GM21717 (cell line): ENCODE data around the gene ATG2B.

Experiments
- ATAC-seq: cut with Tn5 transposase; IDR thresholded peaks from one replicate; pipeline ENCODE4 v1.9.1; 2021; ENCODE audit warnings: mild to moderate bottlenecking, moderate library complexity; ENCODE audit not compliant: unreplicated experiment

The ATG2B gene

GRCh38 chr14:96309896-96310330 is 53.2 kb downstream of the ATG2B start:
- no peak for ATAC-seq

- ATAC-seq = no peak
Measured at GRCh38 chr14:96309133-96309895, 53.8 kb downstream of the ATG2B start.

- no peak for ATAC-seq
Measured at GRCh38 chr14:96307434-96307833, 55.7 kb downstream of the ATG2B start.

- no peak for ATAC-seq
Measured at GRCh38 chr14:96304956-96305355, 58.2 kb downstream of the ATG2B start.

- ATAC-seq = no peak
Measured at GRCh38 chr14:96303981-96304380, 59.2 kb downstream of the ATG2B start.

- no peak for ATAC-seq
Measured at GRCh38 chr14:96299441-96299840, 63.7 kb downstream of the ATG2B start.

GRCh38 chr14:96297997-96298515 is 65.1 kb downstream of the ATG2B start:
- no peak for ATAC-seq

GRCh38 chr14:96297000-96297399 is 66.1 kb downstream of the ATG2B start:
- ATAC-seq = no peak

GRCh38 chr14:96294246-96294645 is 68.9 kb downstream of the ATG2B start:
- ATAC-seq = no peak

- ATAC-seq = no peak
Measured at GRCh38 chr14:96287856-96288255, 75.3 kb downstream of the ATG2B start.

- ATAC-seq = no peak
Measured at GRCh38 chr14:96286251-96286650, 76.9 kb downstream of the ATG2B start.

- no peak for ATAC-seq
Measured at GRCh38 chr14:96285667-96286066, 77.5 kb downstream of the ATG2B start.

- ATAC-seq = no peak
Measured at GRCh38 chr14:96284430-96284829, 78.7 kb downstream of the ATG2B start.

GRCh38 chr14:96284008-96284407 is 79.1 kb downstream of the ATG2B start:
- ATAC-seq = no peak

GRCh38 chr14:96281486-96281885 is 81.7 kb downstream of the ATG2B start:
- ATAC-seq = no peak

GRCh38 chr14:96280104-96280503 is 83.0 kb downstream of the ATG2B start:
- no peak for ATAC-seq

- no peak for ATAC-seq
Measured at GRCh38 chr14:96279564-96279963, 83.6 kb downstream of the ATG2B start.

GRCh38 chr14:96277890-96278289 is 85.3 kb downstream of the ATG2B start:
- ATAC-seq = no peak

GRCh38 chr14:96275177-96276112 is 87.7 kb downstream of the ATG2B start:
- no peak for ATAC-seq

- ATAC-seq = no peak
Measured at GRCh38 chr14:96274543-96274942, 88.6 kb downstream of the ATG2B start.

- no peak for ATAC-seq
Measured at GRCh38 chr14:96274122-96274521, 89.0 kb downstream of the ATG2B start.

GRCh38 chr14:96273629-96274028 is 89.5 kb downstream of the ATG2B start:
- no peak for ATAC-seq
